ENCODE measurements around the gene PLCB1. TPM values are rescaled to one million over a fixed set of nuclear protein-coding genes. Genes with fewer than 3 reads are reported as not detected.
"Not testable (repeated sequence)": the region's sequence is repeated elsewhere in the genome, so short reads cannot be mapped to it uniquely, and the experiment has no call there.

The PLCB1 gene
- total and polyA plus RNA-seq, 2 experiments from 2014 or later = 8.0 to 17.6 TPM

DNA sequence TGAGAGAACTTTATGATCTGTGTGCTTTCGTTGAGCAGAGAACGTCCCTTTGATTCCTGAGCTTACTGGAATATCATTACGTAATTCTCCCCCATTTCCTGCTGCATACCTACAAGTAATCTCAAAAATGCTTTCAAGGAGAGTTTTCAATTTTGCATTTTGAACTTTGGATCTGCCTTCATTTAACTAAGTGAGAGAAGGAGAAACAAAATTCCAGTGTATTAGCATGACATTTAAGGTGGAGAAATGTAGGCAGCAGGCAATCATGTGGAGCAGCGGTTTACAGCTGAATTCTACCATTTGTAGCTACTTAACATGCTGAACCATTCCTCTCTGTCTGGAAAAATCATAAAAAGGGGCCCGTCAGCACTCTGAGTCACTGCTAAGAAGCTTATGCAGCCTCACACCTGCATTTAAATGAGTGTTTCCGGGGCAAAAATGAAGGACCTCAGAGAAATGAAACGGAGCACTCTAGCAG lies 451.5 kb downstream of the PLCB1 start:
- Histone ChIP-seq H3K36me3 (no peaks in the 10 kb centered on the region), H3K27me3 (no peaks in the 10 kb centered on the region), H3K27ac (no peak overlapping the region), H3K4me1 (ENCODE audit: low read depth) (no peaks in the 10 kb centered on the region), H3K9me3 (ENCODE audit: low read depth) (no peaks in the 10 kb centered on the region), H3K4me3 (no peak overlapping the region)
- peak in 1 of 2 donors; percentile 78 for DNase-seq (ENCODE audit: low read depth in 1 of 2, low spot score in 1 of 2)
- TF ChIP-seq, protein P1, sequence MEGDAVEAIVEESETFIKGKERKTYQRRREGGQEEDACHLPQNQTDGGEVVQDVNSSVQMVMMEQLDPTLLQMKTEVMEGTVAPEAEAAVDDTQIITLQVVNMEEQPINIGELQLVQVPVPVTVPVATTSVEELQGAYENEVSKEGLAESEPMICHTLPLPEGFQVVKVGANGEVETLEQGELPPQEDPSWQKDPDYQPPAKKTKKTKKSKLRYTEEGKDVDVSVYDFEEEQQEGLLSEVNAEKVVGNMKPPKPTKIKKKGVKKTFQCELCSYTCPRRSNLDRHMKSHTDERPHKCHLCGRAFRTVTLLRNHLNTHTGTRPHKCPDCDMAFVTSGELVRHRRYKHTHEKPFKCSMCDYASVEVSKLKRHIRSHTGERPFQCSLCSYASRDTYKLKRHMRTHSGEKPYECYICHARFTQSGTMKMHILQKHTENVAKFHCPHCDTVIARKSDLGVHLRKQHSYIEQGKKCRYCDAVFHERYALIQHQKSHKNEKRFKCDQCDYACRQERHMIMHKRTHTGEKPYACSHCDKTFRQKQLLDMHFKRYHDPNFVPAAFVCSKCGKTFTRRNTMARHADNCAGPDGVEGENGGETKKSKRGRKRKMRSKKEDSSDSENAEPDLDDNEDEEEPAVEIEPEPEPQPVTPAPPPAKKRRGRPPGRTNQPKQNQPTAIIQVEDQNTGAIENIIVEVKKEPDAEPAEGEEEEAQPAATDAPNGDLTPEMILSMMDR (IDR thresholded peaks at IDR 0.05; ENCODE audit: low read depth, low read length) = no peak

GRCh38 chr20:8587251-8587650 lies 455.2 kb downstream of the PLCB1 start:
- Histone ChIP-seq H3K27me3 (no peaks in the 10 kb centered on the region), H3K36me3 (no peaks in the 10 kb centered on the region), H3K4me1 (ENCODE audit: low read depth) (no peaks in the 10 kb centered on the region), H3K27ac (no peak overlapping the region), H3K4me3 (no peak overlapping the region), H3K9me3 (ENCODE audit: low read depth) (no peaks in the 10 kb centered on the region)
- no peak for DNase-seq (ENCODE audit: low read depth in 1 of 2, low spot score in 1 of 2)
- TF ChIP-seq, protein P1 (IDR thresholded peaks at IDR 0.05; ENCODE audit: low read depth, low read length) = no peak

- Histone ChIP-seq H3K36me3 (no peaks in the 10 kb centered on the region), H3K4me3 (no peak overlapping the region), H3K27ac (no peak overlapping the region), H3K4me1 (ENCODE audit: low read depth) (no peaks in the 10 kb centered on the region), H3K9me3 (ENCODE audit: low read depth) (no peaks in the 10 kb centered on the region), H3K27me3 (no peaks in the 10 kb centered on the region)
- no peak for DNase-seq (ENCODE audit: low read depth in 1 of 2, low spot score in 1 of 2)
- TF ChIP-seq, protein P1 (IDR thresholded peaks at IDR 0.05; ENCODE audit: low read depth, low read length) = no peak
Measured at GRCh38 chr20:8587810-8588209, 455.7 kb downstream of the PLCB1 start.

DNA sequence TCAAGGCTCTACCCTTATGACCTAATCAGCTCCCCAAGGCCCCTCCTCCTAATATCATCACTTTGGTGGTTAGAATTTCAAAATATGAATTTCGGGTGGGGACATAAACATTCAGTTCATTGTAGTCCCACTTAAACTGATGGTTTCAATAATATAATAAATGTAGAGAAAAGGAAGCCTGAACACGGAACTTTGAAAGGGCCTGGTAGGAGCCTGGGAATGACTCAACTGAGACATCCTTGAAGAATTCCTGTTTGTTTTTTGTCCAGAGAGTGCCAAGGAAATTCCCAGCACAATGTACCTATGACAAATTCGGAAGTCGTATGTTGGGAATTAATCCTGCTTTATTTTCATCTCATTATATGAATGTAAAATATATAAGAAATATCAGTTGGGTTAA lies 457.9 kb downstream of the PLCB1 start:
- H3K9me3 ChIP-seq (ENCODE audit: low read depth) = no peaks in the 10 kb centered on the region
- DNase-seq (ENCODE audit: low read depth in 1 of 2, low spot score in 1 of 2) = no peak
- no peaks in the 10 kb centered on the region for H3K36me3 ChIP-seq
- no peaks in the 10 kb centered on the region for H3K4me1 ChIP-seq (ENCODE audit: low read depth)
- no peak overlapping the region for H3K4me3 ChIP-seq
- H3K27ac ChIP-seq = no peak overlapping the region
- TF ChIP-seq, protein P1 (IDR thresholded peaks at IDR 0.05; ENCODE audit: low read depth, low read length) = no peak
- no peaks in the 10 kb centered on the region for H3K27me3 ChIP-seq

DNA sequence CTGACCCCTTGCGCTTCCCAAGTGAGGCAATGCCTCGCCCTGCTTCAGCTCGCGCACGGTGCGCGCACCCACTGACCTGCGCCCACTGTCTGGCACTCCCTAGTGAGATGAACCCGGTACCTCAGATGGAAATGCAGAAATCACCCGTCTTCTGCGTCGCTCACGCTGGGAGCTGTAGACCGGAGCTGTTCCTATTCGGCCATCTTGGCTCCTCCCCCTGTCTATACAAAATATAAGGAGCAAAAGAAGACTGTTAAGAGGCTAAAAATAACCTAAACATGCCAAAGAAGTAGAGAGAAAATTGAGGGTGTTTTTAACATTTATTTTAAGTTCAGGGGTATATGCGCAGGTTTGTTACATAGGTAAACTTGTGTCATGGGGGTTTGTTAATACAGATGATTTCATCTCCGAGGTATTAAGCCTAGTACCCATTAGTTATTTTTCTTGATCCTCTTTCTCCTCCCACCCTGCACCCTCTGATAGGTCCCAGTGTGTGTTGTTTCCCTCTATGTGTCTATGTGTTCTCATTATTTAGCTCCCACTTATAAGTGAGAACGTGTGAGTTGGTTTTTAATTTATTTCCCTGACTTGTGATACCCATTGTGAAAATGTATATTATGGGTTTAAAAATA lies 469.0 kb downstream of the PLCB1 start:
- H3K9me3 ChIP-seq (ENCODE audit: low read depth); H3K36me3 ChIP-seq; DNase-seq (ENCODE audit: low read depth in 1 of 2, low spot score in 1 of 2); H3K4me3 ChIP-seq; H3K4me1 ChIP-seq (ENCODE audit: low read depth); H3K27me3 ChIP-seq; H3K27ac ChIP-seq: not testable (repeated sequence)

- H3K27ac ChIP-seq = no peak overlapping the region
Measured at GRCh38 chr20:8601542-8601912, 469.5 kb downstream of the PLCB1 start.

More at GRCh38 chr20:8601542-8601912, 469.5 kb downstream of the PLCB1 start:
- DNase-seq (ENCODE audit: low read depth in 1 of 2, low spot score in 1 of 2) = no peak
- Histone ChIP-seq H3K4me3 (no peak overlapping the region), H3K4me1 (ENCODE audit: low read depth) (no peaks in the 10 kb centered on the region), H3K36me3 (no peaks in the 10 kb centered on the region), H3K9me3 (ENCODE audit: low read depth) (no peaks in the 10 kb centered on the region), H3K27me3 (no peaks in the 10 kb centered on the region)
- TF ChIP-seq, protein P1 (IDR thresholded peaks at IDR 0.05; ENCODE audit: low read depth, low read length) = no peak
